HepG2 (cell line): ENCODE measurements around the gene CSTB. TPM values are rescaled to one million over a fixed set of nuclear protein-coding genes. Genes with fewer than 3 reads are reported as not detected.

Source experiments
- CREM ChIP-seq, 2 experiments: sonication (generic) in 1 of 2; formaldehyde crosslinking in 1 of 2; IDR thresholded peaks; 2 replicates each; pipeline versions ENCODE4 v1.4.0 to v1.6.1; 2016 to 2020; ENCODE audit warnings: antibody characterized with exemption in 1 of 2, mild to moderate bottlenecking in 1 of 2, missing genetic modification reagents in 1 of 2
- ESRRA ChIP-seq: sonication (generic); formaldehyde crosslinking; IDR thresholded peaks from 2 replicates; pipeline ENCODE4 v1.5.1; 2020; ENCODE audit warnings: mild to moderate bottlenecking, low read depth, missing genetic modification reagents
- HDAC2 ChIP-seq: sonication (generic); formaldehyde crosslinking; IDR thresholded peaks from 2 replicates; pipeline ENCODE4 v1.4.0; 2020; ENCODE audit warnings: missing genetic modification reagents
- MXD4 ChIP-seq: IDR thresholded peaks from 2 replicates; pipeline ENCODE4 v1.6.1; 2016; ENCODE audit warnings: mild to moderate bottlenecking, missing biosample characterization, missing genetic modification reagents
- NFATC3 ChIP-seq: sonication (generic); formaldehyde crosslinking; IDR thresholded peaks from 2 replicates; pipeline ENCODE4 v1.5.1; 2020; ENCODE audit warnings: mild to moderate bottlenecking, missing genetic modification reagents
- NFRKB ChIP-seq: fragments of 450-650 bp; IDR thresholded peaks from 2 replicates; pipeline ENCODE4 v1.6.1; 2017
- ZKSCAN5 ChIP-seq: sonication (generic); formaldehyde crosslinking; IDR thresholded peaks from 2 replicates; pipeline ENCODE4 v1.5.1; 2020; ENCODE audit warnings: mild to moderate bottlenecking, missing genetic modification reagents
- ZNF180 ChIP-seq: sonication (generic); formaldehyde crosslinking; IDR thresholded peaks from 2 replicates; pipeline ENCODE4 v1.4.0; 2020; ENCODE audit warnings: low read depth, missing genetic modification reagents, borderline replicate concordance
- ZNF383 ChIP-seq: sonication (generic); formaldehyde crosslinking; IDR thresholded peaks from 2 replicates; pipeline ENCODE4 v1.4.0; 2020; ENCODE audit warnings: missing genetic modification reagents, mild to moderate bottlenecking, borderline replicate concordance
- ZSCAN22 ChIP-seq: sonication (generic); formaldehyde crosslinking; IDR thresholded peaks from 2 replicates; pipeline ENCODE4 v1.4.0; 2020; ENCODE audit warnings: mild to moderate bottlenecking, missing genetic modification reagents
- polyA plus RNA-seq, 8 experiments: library from polyadenylated mRNA; depleted of rRNA in 3 of 8; stranded (reverse) in 7 of 8; unstranded in 1 of 8; fragments of >200 nt; fragmentation: Illumina TruSeq in 4 of 8; extraction: Trizol in 4 of 8; gene quantifications; 2 replicates each; pipeline versions ENCODE4 v1.2.1 to v1.2.3, GENCODE V29; 2011 to 2016; ENCODE audit warnings: low read depth in 4 of 8, missing spikeins in 1 of 8, mixed read lengths in 1 of 8; ENCODE audit not compliant: insufficient read depth in 1 of 8
- total RNA-seq, 5 experiments: library from RNA; depleted of rRNA; stranded (reverse); fragments of >200 nt; fragmentation: Illumina TruSeq; extraction: Trizol; gene quantifications; 2 replicates each; pipeline ENCODE4 v1.2.3, GENCODE V29; 2016; ENCODE audit warnings: low read depth in 1 of 5
- TF ChIP-seq, protein P1 (sequence below): sonication (generic); formaldehyde crosslinking; IDR thresholded peaks from 2 replicates; pipeline ENCODE4 v1.4.0; 2020; ENCODE audit warnings: missing genetic modification reagents
- TF ChIP-seq, protein P2 (sequence below): sonication (generic); formaldehyde crosslinking; IDR thresholded peaks from 2 replicates; pipeline ENCODE4 v1.4.0; 2020; ENCODE audit warnings: missing genetic modification reagents, mild to moderate bottlenecking, borderline replicate concordance
- TF ChIP-seq, protein P3 (sequence below): sonication (generic); formaldehyde crosslinking; IDR thresholded peaks from 2 replicates; pipeline ENCODE4 v1.5.0; 2020; ENCODE audit warnings: mild to moderate bottlenecking, missing genetic modification reagents, borderline replicate concordance
- TF ChIP-seq, protein P4 (sequence below): sonication (generic); formaldehyde crosslinking; IDR thresholded peaks from 2 replicates; pipeline ENCODE4 v1.4.0; 2020; ENCODE audit warnings: missing genetic modification reagents, borderline replicate concordance

CSTB gene
- total and polyA plus RNA-seq, 2 of the 13 experiments (the other 11 are each of a cell fraction or from before 2014, with no cell fraction given), result 11.7 to 94.1 TPM

DNA sequence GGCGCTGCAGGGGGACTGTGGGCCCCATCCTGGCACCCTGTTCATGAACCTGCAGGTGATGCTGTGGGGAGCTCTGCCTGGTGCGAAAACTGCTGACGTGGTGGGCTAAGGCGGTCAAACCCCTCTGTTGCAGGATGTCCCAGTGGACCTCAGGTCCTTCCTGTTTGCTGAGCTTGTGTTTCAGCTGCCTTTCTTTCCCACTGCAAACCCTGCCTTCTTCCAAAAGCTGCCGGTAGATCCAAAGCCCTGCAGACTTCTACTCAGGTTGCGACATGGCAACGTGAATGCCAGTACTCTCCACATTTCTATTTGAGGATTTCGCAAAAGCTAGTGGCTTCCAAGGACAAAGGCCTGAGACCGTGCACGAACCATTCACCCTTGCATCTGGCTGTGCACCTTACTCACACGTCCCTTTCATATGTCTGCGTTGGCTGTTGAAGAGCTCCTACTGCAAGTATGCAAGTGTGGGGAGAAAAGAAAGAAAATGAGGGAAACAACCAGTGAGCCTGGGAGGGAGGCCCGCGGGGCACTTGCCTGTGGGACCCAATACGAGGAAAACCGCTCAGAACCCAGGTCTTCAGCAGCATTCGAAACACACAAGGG, 7.1 kb upstream of the CSTB start (continued):
- TF ChIP-seq, protein P1, sequence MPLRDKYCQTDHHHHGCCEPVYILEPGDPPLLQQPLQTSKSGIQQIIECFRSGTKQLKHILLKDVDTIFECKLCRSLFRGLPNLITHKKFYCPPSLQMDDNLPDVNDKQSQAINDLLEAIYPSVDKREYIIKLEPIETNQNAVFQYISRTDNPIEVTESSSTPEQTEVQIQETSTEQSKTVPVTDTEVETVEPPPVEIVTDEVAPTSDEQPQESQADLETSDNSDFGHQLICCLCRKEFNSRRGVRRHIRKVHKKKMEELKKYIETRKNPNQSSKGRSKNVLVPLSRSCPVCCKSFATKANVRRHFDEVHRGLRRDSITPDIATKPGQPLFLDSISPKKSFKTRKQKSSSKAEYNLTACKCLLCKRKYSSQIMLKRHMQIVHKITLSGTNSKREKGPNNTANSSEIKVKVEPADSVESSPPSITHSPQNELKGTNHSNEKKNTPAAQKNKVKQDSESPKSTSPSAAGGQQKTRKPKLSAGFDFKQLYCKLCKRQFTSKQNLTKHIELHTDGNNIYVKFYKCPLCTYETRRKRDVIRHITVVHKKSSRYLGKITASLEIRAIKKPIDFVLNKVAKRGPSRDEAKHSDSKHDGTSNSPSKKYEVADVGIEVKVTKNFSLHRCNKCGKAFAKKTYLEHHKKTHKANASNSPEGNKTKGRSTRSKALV (CRISPR knock-in tag), result no peak
- TF ChIP-seq, protein P2, sequence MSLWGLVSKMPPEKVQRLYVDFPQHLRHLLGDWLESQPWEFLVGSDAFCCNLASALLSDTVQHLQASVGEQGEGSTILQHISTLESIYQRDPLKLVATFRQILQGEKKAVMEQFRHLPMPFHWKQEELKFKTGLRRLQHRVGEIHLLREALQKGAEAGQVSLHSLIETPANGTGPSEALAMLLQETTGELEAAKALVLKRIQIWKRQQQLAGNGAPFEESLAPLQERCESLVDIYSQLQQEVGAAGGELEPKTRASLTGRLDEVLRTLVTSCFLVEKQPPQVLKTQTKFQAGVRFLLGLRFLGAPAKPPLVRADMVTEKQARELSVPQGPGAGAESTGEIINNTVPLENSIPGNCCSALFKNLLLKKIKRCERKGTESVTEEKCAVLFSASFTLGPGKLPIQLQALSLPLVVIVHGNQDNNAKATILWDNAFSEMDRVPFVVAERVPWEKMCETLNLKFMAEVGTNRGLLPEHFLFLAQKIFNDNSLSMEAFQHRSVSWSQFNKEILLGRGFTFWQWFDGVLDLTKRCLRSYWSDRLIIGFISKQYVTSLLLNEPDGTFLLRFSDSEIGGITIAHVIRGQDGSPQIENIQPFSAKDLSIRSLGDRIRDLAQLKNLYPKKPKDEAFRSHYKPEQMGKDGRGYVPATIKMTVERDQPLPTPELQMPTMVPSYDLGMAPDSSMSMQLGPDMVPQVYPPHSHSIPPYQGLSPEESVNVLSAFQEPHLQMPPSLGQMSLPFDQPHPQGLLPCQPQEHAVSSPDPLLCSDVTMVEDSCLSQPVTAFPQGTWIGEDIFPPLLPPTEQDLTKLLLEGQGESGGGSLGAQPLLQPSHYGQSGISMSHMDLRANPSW (CRISPR knock-in tag), result no peak
- TF ChIP-seq, protein P3, sequence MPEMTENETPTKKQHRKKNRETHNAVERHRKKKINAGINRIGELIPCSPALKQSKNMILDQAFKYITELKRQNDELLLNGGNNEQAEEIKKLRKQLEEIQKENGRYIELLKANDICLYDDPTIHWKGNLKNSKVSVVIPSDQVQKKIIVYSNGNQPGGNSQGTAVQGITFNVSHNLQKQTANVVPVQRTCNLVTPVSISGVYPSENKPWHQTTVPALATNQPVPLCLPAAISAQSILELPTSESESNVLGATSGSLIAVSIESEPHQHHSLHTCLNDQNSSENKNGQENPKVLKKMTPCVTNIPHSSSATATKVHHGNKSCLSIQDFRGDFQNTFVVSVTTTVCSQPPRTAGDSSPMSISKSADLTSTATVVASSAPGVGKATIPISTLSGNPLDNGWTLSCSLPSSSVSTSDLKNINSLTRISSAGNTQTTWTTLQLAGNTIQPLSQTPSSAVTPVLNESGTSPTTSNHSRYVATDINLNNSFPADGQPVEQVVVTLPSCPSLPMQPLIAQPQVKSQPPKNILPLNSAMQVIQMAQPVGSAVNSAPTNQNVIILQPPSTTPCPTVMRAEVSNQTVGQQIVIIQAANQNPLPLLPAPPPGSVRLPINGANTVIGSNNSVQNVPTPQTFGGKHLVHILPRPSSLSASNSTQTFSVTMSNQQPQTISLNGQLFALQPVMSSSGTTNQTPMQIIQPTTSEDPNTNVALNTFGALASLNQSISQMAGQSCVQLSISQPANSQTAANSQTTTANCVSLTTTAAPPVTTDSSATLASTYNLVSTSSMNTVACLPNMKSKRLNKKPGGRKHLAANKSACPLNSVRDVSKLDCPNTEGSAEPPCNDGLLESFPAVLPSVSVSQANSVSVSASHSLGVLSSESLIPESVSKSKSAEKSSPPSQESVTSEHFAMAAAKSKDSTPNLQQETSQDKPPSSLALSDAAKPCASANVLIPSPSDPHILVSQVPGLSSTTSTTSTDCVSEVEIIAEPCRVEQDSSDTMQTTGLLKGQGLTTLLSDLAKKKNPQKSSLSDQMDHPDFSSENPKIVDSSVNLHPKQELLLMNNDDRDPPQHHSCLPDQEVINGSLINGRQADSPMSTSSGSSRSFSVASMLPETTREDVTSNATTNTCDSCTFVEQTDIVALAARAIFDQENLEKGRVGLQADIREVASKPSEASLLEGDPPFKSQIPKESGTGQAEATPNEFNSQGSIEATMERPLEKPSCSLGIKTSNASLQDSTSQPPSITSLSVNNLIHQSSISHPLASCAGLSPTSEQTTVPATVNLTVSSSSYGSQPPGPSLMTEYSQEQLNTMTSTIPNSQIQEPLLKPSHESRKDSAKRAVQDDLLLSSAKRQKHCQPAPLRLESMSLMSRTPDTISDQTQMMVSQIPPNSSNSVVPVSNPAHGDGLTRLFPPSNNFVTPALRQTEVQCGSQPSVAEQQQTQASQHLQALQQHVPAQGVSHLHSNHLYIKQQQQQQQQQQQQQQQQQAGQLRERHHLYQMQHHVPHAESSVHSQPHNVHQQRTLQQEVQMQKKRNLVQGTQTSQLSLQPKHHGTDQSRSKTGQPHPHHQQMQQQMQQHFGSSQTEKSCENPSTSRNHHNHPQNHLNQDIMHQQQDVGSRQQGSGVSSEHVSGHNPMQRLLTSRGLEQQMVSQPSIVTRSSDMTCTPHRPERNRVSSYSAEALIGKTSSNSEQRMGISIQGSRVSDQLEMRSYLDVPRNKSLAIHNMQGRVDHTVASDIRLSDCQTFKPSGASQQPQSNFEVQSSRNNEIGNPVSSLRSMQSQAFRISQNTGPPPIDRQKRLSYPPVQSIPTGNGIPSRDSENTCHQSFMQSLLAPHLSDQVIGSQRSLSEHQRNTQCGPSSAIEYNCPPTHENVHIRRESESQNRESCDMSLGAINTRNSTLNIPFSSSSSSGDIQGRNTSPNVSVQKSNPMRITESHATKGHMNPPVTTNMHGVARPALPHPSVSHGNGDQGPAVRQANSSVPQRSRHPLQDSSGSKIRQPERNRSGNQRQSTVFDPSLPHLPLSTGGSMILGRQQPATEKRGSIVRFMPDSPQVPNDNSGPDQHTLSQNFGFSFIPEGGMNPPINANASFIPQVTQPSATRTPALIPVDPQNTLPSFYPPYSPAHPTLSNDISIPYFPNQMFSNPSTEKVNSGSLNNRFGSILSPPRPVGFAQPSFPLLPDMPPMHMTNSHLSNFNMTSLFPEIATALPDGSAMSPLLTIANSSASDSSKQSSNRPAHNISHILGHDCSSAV, result no peak
- TF ChIP-seq ZKSCAN5 (CRISPR knock-in tag), result no peak
- TF ChIP-seq ESRRA (CRISPR knock-in tag), result peak; percentile 74
- TF ChIP-seq ZSCAN22, result no peak
- no peak for TF ChIP-seq NFRKB
- no peak for TF ChIP-seq ZNF383 (CRISPR knock-in tag)
- peak; percentile 77; the same call in 1 of the 2 replicates for TF ChIP-seq CREM (IDR thresholded peaks at IDR 0.05)
- no peak for TF ChIP-seq CREM (CRISPR knock-in tag; IDR thresholded peaks at IDR 0.05)
- TF ChIP-seq HDAC2 (CRISPR knock-in tag), result peak; percentile 96
- TF ChIP-seq MXD4, result peak; percentile 39; the same call in 1 of the 2 replicates
- no peak for TF ChIP-seq NFATC3
- TF ChIP-seq, protein P4, sequence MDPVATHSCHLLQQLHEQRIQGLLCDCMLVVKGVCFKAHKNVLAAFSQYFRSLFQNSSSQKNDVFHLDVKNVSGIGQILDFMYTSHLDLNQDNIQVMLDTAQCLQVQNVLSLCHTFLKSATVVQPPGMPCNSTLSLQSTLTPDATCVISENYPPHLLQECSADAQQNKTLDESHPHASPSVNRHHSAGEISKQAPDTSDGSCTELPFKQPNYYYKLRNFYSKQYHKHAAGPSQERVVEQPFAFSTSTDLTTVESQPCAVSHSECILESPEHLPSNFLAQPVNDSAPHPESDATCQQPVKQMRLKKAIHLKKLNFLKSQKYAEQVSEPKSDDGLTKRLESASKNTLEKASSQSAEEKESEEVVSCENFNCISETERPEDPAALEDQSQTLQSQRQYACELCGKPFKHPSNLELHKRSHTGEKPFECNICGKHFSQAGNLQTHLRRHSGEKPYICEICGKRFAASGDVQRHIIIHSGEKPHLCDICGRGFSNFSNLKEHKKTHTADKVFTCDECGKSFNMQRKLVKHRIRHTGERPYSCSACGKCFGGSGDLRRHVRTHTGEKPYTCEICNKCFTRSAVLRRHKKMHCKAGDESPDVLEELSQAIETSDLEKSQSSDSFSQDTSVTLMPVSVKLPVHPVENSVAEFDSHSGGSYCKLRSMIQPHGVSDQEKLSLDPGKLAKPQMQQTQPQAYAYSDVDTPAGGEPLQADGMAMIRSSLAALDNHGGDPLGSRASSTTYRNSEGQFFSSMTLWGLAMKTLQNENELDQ (CRISPR knock-in tag), result no peak; the same call in 1 of the 2 replicates
- TF ChIP-seq ZNF180 (CRISPR knock-in tag), result no peak
